ENCODE measurements around the gene TRIM9.

- TF ChIP-seq CEBPB (IDR thresholded peaks at IDR 0.05; ENCODE audit: low read depth, low read length) (no peak), CTCF (conservative IDR thresholded peaks at IDR 0.05; ENCODE audit: low read depth, low read length) (no peak), POLR2A (IDR thresholded peaks at IDR 0.05; ENCODE audit: low read depth, low read length) (no peak), BHLHE40 (IDR thresholded peaks at IDR 0.05; ENCODE audit: low read depth, low read length) (no peak; the same call in 1 of the 2 replicates), FOS (IDR thresholded peaks at IDR 0.05; ENCODE audit: low read depth, low read length) (no peak)
These were observed 1.2 kb upstream of the TRIM9 start for GRCh38 chr14:51095854-51096823.

Data from IMR-90 (cell line).